Astrocyte (in vitro differentiated cells and primary cell): Measurements from ENCODE around the gene ITPKB. TPM values are rescaled to one million over a fixed set of nuclear protein-coding genes. Genes with fewer than 3 reads are reported as not detected.

ENCODE experiments used
- DNase-seq: peaks from one replicate; pipeline ENCODE4 v3.0.0-alpha.2; 2010; ENCODE audit warnings: low read depth
- FAIRE-seq: peaks from 2 replicates; lab custom pipeline; 2011; peaks lifted over from hg19 to GRCh38; lab: Jason Lieb, UNC
- H2AFZ ChIP-seq: 2 replicates; pipeline ENCODE4 v1.6.0; 2012; ENCODE audit warnings: low read depth, low read length, inconsistent platforms
- H3K27ac ChIP-seq: 2 replicates; pipeline ENCODE4 v1.5.1; 2011; ENCODE audit warnings: low read depth, low read length, inconsistent platforms
- H3K27me3 ChIP-seq: 2 replicates; pipeline ENCODE4 v1.6.0; 2011; ENCODE audit warnings: low read length, inconsistent platforms; ENCODE audit not compliant: insufficient read depth
- H3K36me3 ChIP-seq: 2 replicates; pipeline ENCODE4 v1.5.1; 2011; ENCODE audit warnings: low read length, inconsistent platforms; ENCODE audit not compliant: insufficient read depth
- H3K4me1 ChIP-seq: 2 replicates; pipeline ENCODE4 v1.5.1; 2011; ENCODE audit warnings: low read length, inconsistent platforms; ENCODE audit not compliant: insufficient read depth
- H3K4me2 ChIP-seq: 2 replicates; pipeline ENCODE4 v1.6.0; 2012; ENCODE audit warnings: low read length, inconsistent platforms
- H3K4me3 ChIP-seq: 2 replicates; pipeline ENCODE4 v1.5.1; 2011; ENCODE audit warnings: low read depth, mild to moderate bottlenecking, low read length, inconsistent platforms; ENCODE audit not compliant: insufficient read depth
- H3K79me2 ChIP-seq: 2 replicates; pipeline ENCODE4 v1.6.0; 2012; ENCODE audit warnings: mild to moderate bottlenecking, low read length, inconsistent platforms; ENCODE audit not compliant: insufficient read depth
- H3K9ac ChIP-seq: 2 replicates; pipeline ENCODE4 v1.6.0; 2012; ENCODE audit warnings: mild to moderate bottlenecking, low read length, inconsistent platforms
- H3K9me3 ChIP-seq: 2 replicates; pipeline ENCODE4 v1.5.1; 2012; ENCODE audit warnings: low read depth, mild to moderate bottlenecking, low read length, inconsistent platforms; ENCODE audit not compliant: insufficient read depth
- H4K20me1 ChIP-seq: 2 replicates; pipeline ENCODE4 v1.6.0; 2012; ENCODE audit warnings: low read length, inconsistent platforms; ENCODE audit not compliant: insufficient read depth
- H3K27ac Mint-ChIP-seq: one replicate; pipeline ENCODE4 v1.8.0; 2021; ENCODE audit warnings: mild to moderate bottlenecking, mixed read lengths; ENCODE audit not compliant: unreplicated experiment
- H3K27me3 Mint-ChIP-seq: one replicate; pipeline ENCODE4 v1.8.0; 2021; ENCODE audit warnings: low read depth, mixed read lengths; ENCODE audit not compliant: unreplicated experiment
- H3K36me3 Mint-ChIP-seq: one replicate; pipeline ENCODE4 v1.8.0; 2021; ENCODE audit warnings: low read depth, mixed read lengths; ENCODE audit not compliant: unreplicated experiment
- H3K4me1 Mint-ChIP-seq: one replicate; pipeline ENCODE4 v1.8.0; 2021; ENCODE audit warnings: low read depth, mixed read lengths; ENCODE audit not compliant: unreplicated experiment
- H3K4me3 Mint-ChIP-seq: one replicate; pipeline ENCODE4 v1.8.0; 2021; ENCODE audit warnings: mild to moderate bottlenecking, moderate library complexity, mixed read lengths; ENCODE audit not compliant: unreplicated experiment
- H3K9me3 Mint-ChIP-seq: one replicate; pipeline ENCODE4 v1.8.0; 2021; ENCODE audit warnings: mild to moderate bottlenecking, mixed read lengths; ENCODE audit not compliant: unreplicated experiment
- CTCF ChIP-seq: IDR thresholded peaks from 2 replicates; pipeline ENCODE4 v1.5.1; 2011; ENCODE audit warnings: low read depth, mild to moderate bottlenecking, inconsistent platforms, low read length, moderate library complexity; ENCODE audit not compliant: insufficient read depth
- EZH2 ChIP-seq: IDR thresholded peaks from 2 replicates; pipeline ENCODE4 v1.6.1; 2012; ENCODE audit warnings: mild to moderate bottlenecking, low read length, inconsistent platforms; ENCODE audit not compliant: insufficient read depth
- total RNA-seq: library from RNA; stranded (reverse); gene quantifications from 2 replicates; pipeline ENCODE4 v1.2.1, GENCODE V29; 2021

Gene ITPKB
- total RNA-seq, 1 donor from 2014 or later, result 10.5 TPM

DNA sequence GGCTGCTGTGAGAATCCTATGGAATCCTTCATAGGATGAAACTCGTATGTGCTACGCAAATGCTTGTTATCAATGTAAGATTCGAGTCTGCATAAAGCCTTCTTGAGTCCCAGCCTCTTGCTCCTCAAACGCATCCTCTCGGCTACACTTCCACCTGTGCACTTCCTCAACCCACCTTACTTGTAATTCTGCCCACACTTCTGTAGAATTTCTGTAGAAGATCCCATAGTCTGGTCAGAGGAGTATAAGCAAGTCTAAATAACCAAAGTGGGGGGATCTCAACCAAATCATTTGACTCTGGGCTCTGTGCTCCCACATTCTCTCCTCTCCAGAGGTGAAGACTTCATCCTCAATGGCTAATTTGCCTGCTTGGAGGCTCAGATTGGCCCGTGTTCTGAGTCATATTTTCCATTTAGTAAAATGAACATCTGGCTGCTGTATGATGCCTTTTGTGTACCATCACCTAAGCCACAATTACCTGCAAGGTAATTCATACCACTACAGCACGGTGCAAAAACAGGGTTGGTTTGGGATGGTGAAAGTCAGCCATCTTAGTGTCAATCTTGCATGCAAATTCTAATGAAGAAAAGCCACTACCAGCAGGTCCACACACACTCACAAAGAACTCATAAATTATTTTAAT lies 63.2 kb downstream of the ITPKB start:
- Mint-ChIP-seq H3K9me3 (peaks cover 3% of the 10 kb centered on the region), H3K27ac (peak overlapping the region; percentile 14)

GRCh38 chr1:226674892-226675714 lies 64.0 kb downstream of the ITPKB start:
- H4K20me1 ChIP-seq, result peaks cover 2% of the 10 kb centered on the region
- TF ChIP-seq EZH2, result no peak
- TF ChIP-seq CTCF, result no peak
- H3K36me3 ChIP-seq, result no peaks in the 10 kb centered on the region
- H3K36me3 Mint-ChIP-seq, result peaks cover 3% of the 10 kb centered on the region
- H3K27me3 Mint-ChIP-seq, result no peaks in the 10 kb centered on the region
- H3K4me1 ChIP-seq, result peaks cover 17% of the 10 kb centered on the region
- no peak overlapping the region for H2AFZ ChIP-seq
- no peaks in the 10 kb centered on the region for H3K9me3 ChIP-seq
- H3K9me3 Mint-ChIP-seq, result peaks cover 3% of the 10 kb centered on the region
- H3K27ac Mint-ChIP-seq, result no peak overlapping the region
- DNase-seq (no peak), FAIRE-seq (no peak)
- H3K4me3 Mint-ChIP-seq, result no peak overlapping the region
- H3K9ac ChIP-seq, result no peak overlapping the region
- H3K4me1 Mint-ChIP-seq, result peaks cover 22% of the 10 kb centered on the region
- no peaks in the 10 kb centered on the region for H3K79me2 ChIP-seq
- no peaks in the 10 kb centered on the region for H3K27me3 ChIP-seq
- no peak overlapping the region for H3K4me2 ChIP-seq
- H3K27ac ChIP-seq, result no peak overlapping the region
- no peak overlapping the region for H3K4me3 ChIP-seq

More for the DNA sequence above, 63.2 kb downstream of the ITPKB start:
- Histone ChIP-seq H4K20me1 (peaks cover 2% of the 10 kb centered on the region), H3K27me3 (no peaks in the 10 kb centered on the region), H3K79me2 (no peaks in the 10 kb centered on the region), H2AFZ (no peak overlapping the region), H3K9me3 (no peaks in the 10 kb centered on the region), H3K36me3 (no peaks in the 10 kb centered on the region), H3K4me2 (no peak overlapping the region), H3K9ac (no peak overlapping the region), H3K27ac (no peak overlapping the region), H3K4me3 (no peak overlapping the region), H3K4me1 (peaks cover 24% of the 10 kb centered on the region)
- Mint-ChIP-seq H3K4me1 (peaks cover 30% of the 10 kb centered on the region), H3K4me3 (no peak overlapping the region), H3K36me3 (peaks cover 3% of the 10 kb centered on the region), H3K27me3 (no peaks in the 10 kb centered on the region)
- no peak for TF ChIP-seq EZH2
- TF ChIP-seq CTCF, result no peak
- FAIRE-seq (no peak), DNase-seq (no peak)
